IPS-15b (cell line): ENCODE results near the gene ZDHHC18.
"Not testable (repeated sequence)": the region's sequence is repeated elsewhere in the genome, so short reads cannot be mapped to it uniquely, and the experiment has no call there.

ENCODE experiments used
- H3K27me3 ChIP-seq: one replicate; pipeline ENCODE4 v1.6.1; 2013; ENCODE audit warnings: low read length; ENCODE audit not compliant: control insufficient read depth, insufficient read depth
- H3K36me3 ChIP-seq: one replicate; pipeline ENCODE4 v1.6.1; 2013; ENCODE audit warnings: low read length; ENCODE audit not compliant: control insufficient read depth, insufficient read depth
- H3K4me1 ChIP-seq: one replicate; pipeline ENCODE4 v1.6.1; 2013; ENCODE audit warnings: mild to moderate bottlenecking, low read length; ENCODE audit not compliant: control insufficient read depth, insufficient read depth
- H3K4me3 ChIP-seq: one replicate; pipeline ENCODE4 v1.5.1; 2013; ENCODE audit warnings: low read depth, low read length
- H3K9ac ChIP-seq: one replicate; pipeline ENCODE4 v1.6.1; 2013; ENCODE audit warnings: low read depth, mild to moderate bottlenecking, low read length
- H3K9me3 ChIP-seq: one replicate; pipeline ENCODE4 v1.6.1; 2013; ENCODE audit warnings: mild to moderate bottlenecking, low read length; ENCODE audit not compliant: control insufficient read depth, insufficient read depth

ZDHHC18 gene

DNA sequence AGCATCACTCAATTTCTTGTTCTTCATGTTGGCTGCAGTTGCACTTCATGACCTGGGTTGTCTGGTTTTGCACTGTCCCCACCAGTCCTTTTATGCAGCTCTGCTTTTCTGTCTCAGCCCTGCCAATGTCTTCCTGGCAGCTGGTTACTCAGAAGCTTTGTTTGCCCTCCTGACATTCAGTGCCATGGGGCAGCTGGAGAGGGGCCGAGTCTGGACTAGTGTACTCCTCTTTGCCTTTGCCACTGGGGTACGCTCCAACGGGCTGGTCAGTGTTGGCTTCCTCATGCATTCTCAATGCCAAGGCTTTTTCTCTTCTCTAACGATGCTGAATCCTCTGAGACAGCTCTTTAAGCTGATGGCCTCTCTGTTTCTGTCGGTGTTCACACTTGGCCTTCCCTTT, 32.1 kb upstream of the ZDHHC18 start:
- H3K4me1 ChIP-seq = no peaks in the 10 kb centered on the region
- H3K36me3 ChIP-seq = peaks cover 10% of the 10 kb centered on the region
- no peak overlapping the region for H3K9ac ChIP-seq

DNA sequence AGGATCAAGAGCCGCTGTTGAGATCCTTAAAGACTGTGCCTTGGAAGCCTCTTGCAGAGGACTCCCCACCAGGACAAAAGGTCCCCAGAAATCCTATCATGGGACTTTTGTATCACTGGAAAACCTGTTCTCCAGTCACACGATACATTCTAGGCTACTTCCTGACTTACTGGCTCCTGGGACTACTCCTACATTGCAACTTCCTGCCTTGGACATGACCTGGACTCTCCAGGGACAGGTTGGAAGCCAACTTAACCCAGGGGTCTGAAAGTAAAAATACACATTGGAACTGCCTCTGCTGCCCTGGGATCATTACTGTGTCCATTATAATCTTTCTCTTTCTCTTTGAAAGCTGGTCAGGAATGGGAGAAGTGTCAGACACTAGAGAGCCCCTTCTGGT, 28.9 kb upstream of the ZDHHC18 start:
- peaks cover 10% of the 10 kb centered on the region for H3K36me3 ChIP-seq
- no peaks in the 10 kb centered on the region for H3K27me3 ChIP-seq
- H3K9me3 ChIP-seq = no peaks in the 10 kb centered on the region
- H3K4me3 ChIP-seq = no peak overlapping the region
- H3K4me1 ChIP-seq = peaks cover 6% of the 10 kb centered on the region
- H3K9ac ChIP-seq = no peak overlapping the region

More for the DNA sequence above, 32.1 kb upstream of the ZDHHC18 start:
- Histone ChIP-seq H3K4me3 (no peak overlapping the region), H3K27me3 (no peaks in the 10 kb centered on the region), H3K9me3 (no peaks in the 10 kb centered on the region)

DNA sequence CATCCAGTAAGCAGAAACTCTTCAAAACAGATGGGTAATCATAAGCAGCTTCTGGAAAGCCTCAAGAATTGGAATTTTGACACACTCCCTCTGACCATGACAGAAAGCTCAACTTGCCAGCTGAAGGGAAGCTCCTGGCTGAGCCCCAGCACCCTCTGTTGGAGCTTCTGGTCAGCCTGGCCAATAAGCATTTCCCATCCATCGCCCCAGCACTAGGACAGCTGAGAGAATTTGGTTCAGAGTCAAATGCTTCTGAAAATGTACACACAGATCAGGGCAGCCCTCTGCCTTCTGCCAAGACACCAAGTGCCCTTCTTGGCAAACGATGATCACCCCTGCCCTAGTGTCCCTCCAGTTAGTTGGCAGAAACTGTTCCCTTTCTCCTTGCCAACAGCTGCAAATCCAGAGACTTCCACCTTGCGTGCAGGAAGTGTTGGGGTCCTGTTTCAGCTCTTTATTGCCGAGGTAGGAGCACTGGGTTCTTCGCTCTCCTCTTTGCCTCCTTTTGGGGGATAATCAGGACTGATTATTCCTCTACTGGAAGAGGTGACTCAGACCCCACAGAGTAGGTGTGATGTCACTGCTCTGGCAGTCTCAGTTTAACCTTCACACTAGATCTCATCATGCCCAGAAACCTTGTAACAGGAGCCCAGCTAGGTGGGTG, 26.9 kb upstream of the ZDHHC18 start:
- Histone ChIP-seq H3K4me1 (peaks cover 6% of the 10 kb centered on the region), H3K4me3 (no peak overlapping the region), H3K27me3 (no peaks in the 10 kb centered on the region), H3K36me3 (peaks cover 4% of the 10 kb centered on the region), H3K9ac (no peak overlapping the region), H3K9me3 (no peaks in the 10 kb centered on the region)

DNA sequence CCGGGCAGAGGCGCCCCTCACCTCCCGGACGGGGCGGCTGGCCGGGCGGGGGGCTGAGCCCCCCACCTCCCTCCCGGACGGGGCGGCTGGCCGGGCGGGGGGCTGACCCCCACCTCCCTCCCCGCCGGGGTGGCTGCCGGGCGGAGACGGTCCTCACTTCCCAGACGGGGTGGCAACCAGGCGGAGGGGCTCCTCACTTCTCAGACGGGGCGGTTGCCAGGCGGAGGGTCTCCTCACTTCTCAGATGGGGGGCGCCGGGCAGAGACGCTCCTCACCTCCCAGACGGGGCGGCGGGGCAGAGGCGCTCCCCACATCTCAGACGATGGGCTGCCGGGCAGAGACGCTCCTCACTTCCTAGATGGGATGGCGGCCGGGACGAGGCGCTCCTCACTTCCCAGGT, 22.6 kb upstream of the ZDHHC18 start:
- not testable (repeated sequence) for H3K4me1 ChIP-seq, H3K36me3 ChIP-seq, H3K9me3 ChIP-seq, H3K4me3 ChIP-seq, H3K27me3 ChIP-seq, H3K9ac ChIP-seq

DNA sequence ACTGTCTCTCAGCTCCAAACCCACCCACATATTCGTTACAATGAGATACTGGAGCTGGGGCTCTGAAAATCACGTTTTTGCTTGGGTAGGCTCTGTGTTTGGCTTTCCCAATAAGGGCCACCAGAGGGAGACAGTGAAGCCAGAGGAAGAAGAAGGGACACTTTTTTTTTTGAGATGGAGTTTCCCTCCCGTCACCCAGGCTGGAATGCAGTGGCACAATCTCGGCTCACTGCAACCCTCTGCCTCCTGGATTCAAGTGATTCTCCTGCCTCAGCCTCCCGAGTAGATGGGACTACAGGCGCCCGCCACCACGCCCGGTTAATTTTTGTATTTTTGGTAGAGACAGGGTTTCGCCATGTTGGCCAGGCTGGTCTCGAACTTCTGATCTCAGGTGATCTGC, 16.4 kb upstream of the ZDHHC18 start:
- not testable (repeated sequence) for H3K36me3 ChIP-seq, H3K4me3 ChIP-seq, H3K9ac ChIP-seq, H3K27me3 ChIP-seq, H3K9me3 ChIP-seq, H3K4me1 ChIP-seq

DNA sequence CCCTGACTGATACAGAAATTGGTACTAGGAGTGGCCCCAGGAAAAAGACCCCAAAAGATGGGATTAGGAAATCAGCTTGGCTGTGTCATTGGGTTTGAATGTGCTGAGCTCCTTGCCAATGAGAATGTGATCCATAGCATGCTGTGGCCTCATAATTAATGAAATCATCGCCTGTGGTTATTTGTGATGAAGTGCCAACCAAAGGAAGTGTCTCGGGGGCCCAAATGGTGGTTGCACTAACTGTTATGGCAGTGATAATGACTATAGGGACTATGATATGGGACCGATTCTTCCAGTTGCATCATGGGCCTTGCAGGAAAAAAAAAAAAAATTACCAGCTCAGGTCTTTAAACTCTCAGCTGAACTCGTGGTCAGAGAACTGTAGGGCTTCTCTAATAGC, 15.4 kb upstream of the ZDHHC18 start:
- H3K9ac ChIP-seq = no peak overlapping the region
- H3K9me3 ChIP-seq = no peaks in the 10 kb centered on the region
- no peaks in the 10 kb centered on the region for H3K36me3 ChIP-seq
- H3K4me3 ChIP-seq = no peak overlapping the region
- no peaks in the 10 kb centered on the region for H3K4me1 ChIP-seq
- H3K27me3 ChIP-seq = no peaks in the 10 kb centered on the region

DNA sequence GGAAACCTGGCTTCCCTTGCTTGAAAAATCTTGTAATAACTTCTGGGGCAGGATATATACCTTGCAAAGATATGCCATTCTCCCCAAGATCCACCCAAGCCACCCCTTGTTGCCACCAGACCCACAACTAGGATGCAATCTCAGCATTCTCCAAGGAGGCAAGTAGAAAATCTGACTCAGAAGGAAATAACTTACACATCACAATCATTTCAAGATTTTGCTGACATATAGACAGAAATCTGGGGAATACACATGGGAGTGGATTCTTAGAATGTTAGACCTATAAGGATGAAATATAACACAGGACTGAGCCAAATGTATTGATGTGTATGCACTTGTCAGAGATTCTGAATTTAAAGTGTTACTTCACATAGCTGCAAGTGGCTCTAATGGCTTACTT, 14.8 kb upstream of the ZDHHC18 start:
- H3K27me3 ChIP-seq = no peaks in the 10 kb centered on the region
- no peak overlapping the region for H3K4me3 ChIP-seq
- H3K4me1 ChIP-seq = no peaks in the 10 kb centered on the region
- no peaks in the 10 kb centered on the region for H3K36me3 ChIP-seq
- H3K9me3 ChIP-seq = no peaks in the 10 kb centered on the region
- no peak overlapping the region for H3K9ac ChIP-seq

DNA sequence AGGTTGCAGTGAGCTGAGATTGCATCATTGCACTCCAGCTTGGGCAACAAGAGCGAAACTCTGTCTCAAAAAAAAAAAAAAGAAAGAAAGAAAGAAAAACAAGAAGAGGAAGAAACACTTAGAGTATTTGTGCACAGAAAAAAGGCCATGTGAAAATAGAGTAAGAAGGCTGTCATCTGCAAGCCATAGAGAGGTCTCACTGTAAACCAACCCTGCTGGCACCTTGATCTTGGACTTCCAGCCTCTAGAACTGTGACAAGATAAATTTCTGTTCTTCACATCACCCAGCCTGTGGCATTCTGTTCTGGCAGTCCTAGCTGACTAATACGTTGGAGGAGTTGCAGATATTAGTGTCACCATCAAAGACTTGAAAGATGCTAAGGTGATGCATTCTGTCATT, 12.1 kb upstream of the ZDHHC18 start:
- Histone ChIP-seq H3K36me3 (no peaks in the 10 kb centered on the region), H3K9ac (no peak overlapping the region), H3K4me1 (no peaks in the 10 kb centered on the region), H3K9me3 (no peaks in the 10 kb centered on the region), H3K27me3 (no peaks in the 10 kb centered on the region), H3K4me3 (no peak overlapping the region)

DNA sequence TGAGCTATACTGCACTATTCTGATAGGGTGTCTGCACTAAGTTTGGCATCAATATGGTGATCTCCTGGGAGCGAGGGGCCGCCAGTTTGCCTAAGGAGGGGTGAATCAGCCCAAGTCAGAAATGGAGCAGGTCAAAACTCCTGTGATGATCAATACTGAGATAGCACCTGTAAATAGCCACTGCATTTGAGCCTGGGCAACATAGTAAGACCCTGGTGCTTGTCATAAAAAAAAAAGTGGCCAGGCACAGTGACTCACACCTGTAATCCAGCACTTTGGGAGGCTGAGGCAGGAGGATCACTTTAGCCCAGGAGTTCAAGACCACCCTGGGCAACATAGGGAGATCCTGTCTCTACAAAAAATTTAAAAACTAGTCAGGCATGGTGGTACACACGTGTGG, 11.6 kb upstream of the ZDHHC18 start:
- Histone ChIP-seq H3K4me3 (no peak overlapping the region), H3K36me3 (no peaks in the 10 kb centered on the region), H3K9me3 (no peaks in the 10 kb centered on the region), H3K4me1 (no peaks in the 10 kb centered on the region), H3K9ac (no peak overlapping the region), H3K27me3 (no peaks in the 10 kb centered on the region)

DNA sequence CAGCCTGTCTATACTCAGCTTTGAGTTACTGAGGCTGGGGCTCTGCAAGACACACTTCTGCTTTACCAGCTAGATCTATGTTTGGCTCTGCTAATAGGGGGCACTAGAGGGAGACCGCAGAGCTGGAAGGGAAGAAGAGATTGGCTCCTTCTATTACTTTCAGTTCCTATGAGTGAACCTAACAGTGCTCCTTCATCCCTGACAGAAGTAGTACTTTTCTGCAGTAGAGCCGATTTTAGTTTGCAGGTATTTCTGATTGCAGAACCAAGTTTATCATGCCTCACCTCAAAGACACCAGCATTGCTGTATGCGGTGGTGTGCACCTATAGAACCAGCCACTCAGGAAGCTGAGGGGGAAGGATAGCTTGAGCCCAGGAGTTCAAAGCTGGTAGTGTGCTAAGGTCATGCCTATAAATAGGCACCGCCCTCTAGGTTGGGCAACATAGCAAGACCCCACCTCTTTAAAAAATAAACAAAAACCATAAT, 5.7 kb upstream of the ZDHHC18 start:
- Histone ChIP-seq H3K9ac (no peak overlapping the region), H3K36me3 (no peaks in the 10 kb centered on the region), H3K27me3 (no peaks in the 10 kb centered on the region), H3K4me1 (no peaks in the 10 kb centered on the region), H3K9me3 (no peaks in the 10 kb centered on the region), H3K4me3 (no peak overlapping the region)

DNA sequence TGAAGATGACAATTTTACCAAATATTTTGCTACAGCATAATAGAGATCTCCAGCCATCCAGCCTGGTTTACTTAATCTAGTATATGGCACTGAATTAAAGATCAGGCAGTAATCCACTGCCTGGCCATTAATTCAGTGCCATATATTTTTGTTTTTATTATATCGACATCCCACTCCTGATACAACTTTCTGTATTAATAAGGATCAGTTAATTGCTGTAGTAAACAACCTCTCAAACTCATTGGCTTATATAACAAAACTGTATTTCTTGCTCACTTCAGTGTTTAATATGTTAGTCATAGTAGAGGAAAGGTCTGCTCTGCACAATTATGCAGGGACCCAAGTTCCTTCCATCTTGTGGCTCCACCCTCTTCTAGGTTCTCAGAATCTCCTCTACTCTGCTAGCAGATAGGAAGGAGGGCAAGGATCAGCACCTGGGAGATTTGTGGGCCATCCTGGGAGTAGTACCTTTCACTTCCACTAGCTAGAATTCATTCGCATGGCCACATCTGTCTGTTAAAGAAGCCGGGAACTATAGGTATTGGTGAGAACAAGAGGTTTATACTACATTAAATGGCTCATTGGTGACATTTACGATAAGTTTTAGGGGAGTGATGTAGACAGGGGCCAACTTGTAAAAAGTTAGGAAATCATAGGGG, 3.6 kb upstream of the ZDHHC18 start:
- Histone ChIP-seq H3K9me3 (no peaks in the 10 kb centered on the region), H3K27me3 (no peaks in the 10 kb centered on the region), H3K9ac (no peak overlapping the region), H3K4me1 (no peaks in the 10 kb centered on the region), H3K4me3 (no peak overlapping the region), H3K36me3 (no peaks in the 10 kb centered on the region)

DNA sequence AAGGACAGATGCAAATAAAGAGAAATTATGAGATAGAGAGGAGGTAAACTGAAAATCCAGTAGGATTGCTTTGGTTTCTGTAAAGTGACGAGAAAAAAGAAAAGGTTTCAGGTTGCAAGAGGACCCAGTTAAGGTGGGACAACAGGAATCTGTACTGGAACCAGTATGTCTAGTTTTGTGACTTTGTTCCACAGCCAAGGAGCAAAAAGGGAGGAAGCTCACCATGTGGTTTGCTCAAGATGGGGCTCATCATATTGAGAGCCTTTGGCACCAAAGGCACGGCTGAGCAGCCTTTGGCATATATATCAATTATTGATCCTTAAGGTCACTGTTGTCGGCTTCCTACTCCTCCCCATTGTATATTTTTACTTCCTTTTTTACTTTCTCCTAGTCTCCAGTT, 1.8 kb upstream of the ZDHHC18 start:
- no peaks in the 10 kb centered on the region for H3K9me3 ChIP-seq
- no peak overlapping the region for H3K4me3 ChIP-seq
- no peak overlapping the region for H3K9ac ChIP-seq
- no peaks in the 10 kb centered on the region for H3K27me3 ChIP-seq
- H3K4me1 ChIP-seq = peaks cover 3% of the 10 kb centered on the region
- no peaks in the 10 kb centered on the region for H3K36me3 ChIP-seq
